Activated CD8-positive, alpha-beta memory T cell treated with anti-CD3 and anti-CD28 coated beads, Interleukin-2, amount 50 U/mL, for 1 hour (primary cell): ENCODE data around the gene IRS2.

Source experiments
- DNase-seq: peaks from one replicate; pipeline ENCODE4 v3.0.0-alpha.2; 2020; ENCODE audit errors: extremely low read depth

IRS2 gene

GRCh38 chr13:109756778-109757177, 29.6 kb downstream of the IRS2 start:
- no peak for DNase-seq

- no peak for DNase-seq
These were observed 30.4 kb downstream of the IRS2 start for GRCh38 chr13:109755997-109756396.

GRCh38 chr13:109755551-109755950, 30.8 kb downstream of the IRS2 start:
- no peak for DNase-seq

- DNase-seq = no peak
These were observed 34.9 kb downstream of the IRS2 start for GRCh38 chr13:109751477-109751876.

GRCh38 chr13:109750221-109750775, 36.1 kb downstream of the IRS2 start:
- DNase-seq = no peak

- DNase-seq = no peak
These were observed 37.0 kb downstream of the IRS2 start for GRCh38 chr13:109749365-109749764.

DNA sequence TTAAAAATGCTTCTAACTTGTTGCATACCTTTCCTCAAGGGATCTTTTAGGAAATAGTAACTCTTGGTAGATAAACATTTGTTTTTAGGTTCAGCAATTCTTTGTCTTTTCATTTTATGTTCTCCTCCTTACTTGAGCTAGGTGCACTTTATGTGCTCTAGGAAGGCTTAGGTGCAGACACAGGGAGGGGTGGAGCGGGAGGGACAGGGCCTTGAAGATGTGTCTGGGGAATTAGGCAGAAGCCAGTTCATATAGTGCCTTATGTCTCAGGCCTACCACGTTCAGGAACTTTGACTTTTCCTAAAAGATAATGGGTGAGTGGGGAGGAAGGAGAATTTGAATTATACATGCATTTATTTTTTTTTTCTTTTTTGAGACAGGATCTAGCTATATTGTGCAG, 37.7 kb downstream of the IRS2 start:
- no peak for DNase-seq

DNA sequence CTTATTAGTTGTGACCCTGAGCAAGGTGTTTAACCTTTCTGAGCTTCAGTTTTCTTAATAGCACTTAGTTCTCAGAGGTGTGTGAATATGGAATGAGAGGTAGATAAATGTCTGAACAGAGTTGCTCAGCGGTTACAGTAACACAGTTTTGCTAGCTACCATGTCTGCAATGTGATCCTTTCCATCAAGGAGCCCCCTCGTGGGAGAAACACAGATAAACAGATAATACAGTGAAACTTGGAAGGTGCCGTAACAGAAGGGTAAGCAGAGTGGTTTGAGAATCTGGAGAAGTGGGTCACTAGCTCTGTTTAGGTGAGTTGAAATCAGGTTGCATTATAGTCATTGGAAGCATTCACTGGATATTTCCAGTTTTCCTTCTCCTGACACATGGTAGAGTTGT, 38.9 kb downstream of the IRS2 start:
- DNase-seq = no peak

GRCh38 chr13:109746364-109746763, 40.0 kb downstream of the IRS2 start:
- no peak for DNase-seq

DNA sequence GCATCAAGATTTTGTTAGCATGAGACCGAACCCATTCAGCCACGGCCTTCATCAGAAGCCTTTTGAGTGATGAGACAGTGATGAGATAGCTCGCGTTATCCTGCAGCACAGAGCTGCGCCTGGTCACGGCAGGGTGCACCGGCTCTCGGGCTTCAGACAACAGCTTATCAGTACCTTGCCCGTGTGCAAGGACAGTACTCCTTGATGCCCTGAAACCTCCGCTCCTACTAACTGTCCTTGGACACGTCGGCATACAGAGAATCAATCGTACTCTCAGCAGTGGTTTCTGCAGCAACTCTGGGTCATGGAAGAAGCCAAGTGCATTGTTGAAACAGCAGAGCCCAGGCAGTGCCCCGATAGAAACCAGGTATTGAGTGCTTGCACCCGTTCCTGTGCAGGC, 40.7 kb downstream of the IRS2 start:
- no peak for DNase-seq

GRCh38 chr13:109745060-109745459, 41.3 kb downstream of the IRS2 start:
- DNase-seq = no peak

DNA sequence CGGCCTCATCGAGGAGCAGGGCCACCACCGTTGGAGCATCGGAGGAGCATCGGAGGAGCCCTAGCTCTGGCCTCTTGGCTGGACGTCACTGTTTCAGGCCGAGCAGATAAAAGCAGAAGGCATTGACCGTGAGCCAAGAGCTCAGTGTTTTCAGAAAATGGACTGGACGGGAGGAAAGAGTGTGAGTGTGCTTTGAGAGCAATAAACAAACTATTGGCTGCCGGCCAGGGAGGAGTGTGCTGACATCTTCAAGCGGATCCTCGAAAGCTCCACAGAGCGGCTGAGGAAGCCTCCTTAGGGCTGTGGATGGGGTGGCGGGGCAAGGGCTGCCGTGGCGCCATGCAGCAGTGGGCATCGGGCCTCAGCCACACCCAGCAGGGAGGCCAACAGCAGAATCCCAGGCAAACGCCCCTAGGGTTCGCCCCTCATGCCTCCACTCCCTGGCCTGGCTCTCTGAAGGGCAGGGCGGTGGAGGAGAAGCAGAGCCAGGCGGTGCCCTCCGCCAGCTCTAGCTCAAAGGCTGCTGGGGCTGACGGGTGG, 41.8 kb downstream of the IRS2 start:
- no peak for DNase-seq

GRCh38 chr13:109743706-109744453, 42.5 kb downstream of the IRS2 start:
- DNase-seq = no peak

GRCh38 chr13:109741966-109742365, 44.4 kb downstream of the IRS2 start:
- DNase-seq = no peak

DNA sequence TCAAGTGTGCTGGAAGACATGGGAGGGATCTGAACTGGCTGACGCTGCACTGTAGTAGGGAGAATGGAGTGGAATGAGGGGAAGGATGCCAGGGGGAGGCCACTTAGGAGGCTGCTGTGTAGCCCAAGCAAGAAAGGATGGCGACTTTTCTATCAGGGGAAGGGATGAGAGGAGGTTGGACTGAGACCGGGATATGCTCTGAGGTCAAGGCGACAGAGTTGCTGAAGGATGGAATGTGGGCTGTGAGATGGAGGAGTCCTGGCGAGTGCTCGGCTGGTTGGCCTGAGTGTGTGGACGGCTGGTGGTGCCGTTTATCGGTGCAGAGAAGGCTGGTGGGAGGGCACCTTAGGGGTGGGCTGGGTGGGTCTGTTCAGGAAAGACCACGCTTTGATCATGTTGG, 45.7 kb downstream of the IRS2 start:
- DNase-seq = no peak

DNA sequence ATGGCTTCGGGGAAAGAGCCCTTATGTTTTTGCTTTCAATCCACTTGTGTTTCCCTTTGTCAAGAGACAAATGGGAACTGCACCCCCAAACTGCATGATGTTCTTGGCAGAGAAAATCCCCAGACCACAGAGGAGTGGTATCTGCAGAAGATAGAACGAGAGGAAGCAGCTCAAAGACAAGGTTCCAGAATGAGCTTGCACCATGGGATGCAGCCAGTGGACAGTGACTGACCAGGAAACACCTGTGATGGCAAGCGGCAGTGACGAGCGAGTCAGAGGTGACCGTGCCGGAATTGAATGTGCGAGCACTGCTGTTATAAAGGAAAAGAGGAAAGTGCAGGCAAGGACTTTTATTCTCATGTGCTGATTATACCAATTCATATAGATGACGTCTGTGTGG, 46.3 kb downstream of the IRS2 start:
- no peak for DNase-seq

GRCh38 chr13:109738298-109738746, 48.1 kb downstream of the IRS2 start:
- DNase-seq = no peak

- no peak for DNase-seq
These were observed 48.8 kb downstream of the IRS2 start for GRCh38 chr13:109737606-109738005.

GRCh38 chr13:109737046-109737573, 49.3 kb downstream of the IRS2 start:
- no peak for DNase-seq

DNA sequence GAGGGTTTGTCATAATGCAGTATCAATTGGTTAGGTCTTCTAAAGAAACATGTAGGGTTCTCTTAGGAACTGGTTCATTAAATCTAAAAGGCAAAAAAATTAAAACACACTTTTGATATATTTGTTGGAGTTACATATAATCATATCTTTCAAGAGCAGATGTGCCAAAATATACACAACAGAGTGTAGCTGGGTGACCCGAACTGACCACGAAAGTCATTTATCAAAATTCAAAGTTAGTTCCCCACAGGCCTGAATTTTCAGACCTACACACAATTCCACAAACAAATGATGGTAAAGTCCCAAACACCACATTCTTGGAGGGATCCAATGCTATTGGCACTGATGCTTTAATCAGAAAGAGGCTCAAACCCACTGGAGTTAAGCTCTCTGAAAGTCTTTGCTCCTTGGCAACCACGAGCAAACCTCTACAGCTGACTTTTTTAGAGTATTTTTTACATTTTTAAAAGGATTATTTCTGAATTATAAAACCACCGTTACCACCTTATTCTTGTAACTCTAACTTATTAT, 50.9 kb downstream of the IRS2 start:
- no peak for DNase-seq

DNA sequence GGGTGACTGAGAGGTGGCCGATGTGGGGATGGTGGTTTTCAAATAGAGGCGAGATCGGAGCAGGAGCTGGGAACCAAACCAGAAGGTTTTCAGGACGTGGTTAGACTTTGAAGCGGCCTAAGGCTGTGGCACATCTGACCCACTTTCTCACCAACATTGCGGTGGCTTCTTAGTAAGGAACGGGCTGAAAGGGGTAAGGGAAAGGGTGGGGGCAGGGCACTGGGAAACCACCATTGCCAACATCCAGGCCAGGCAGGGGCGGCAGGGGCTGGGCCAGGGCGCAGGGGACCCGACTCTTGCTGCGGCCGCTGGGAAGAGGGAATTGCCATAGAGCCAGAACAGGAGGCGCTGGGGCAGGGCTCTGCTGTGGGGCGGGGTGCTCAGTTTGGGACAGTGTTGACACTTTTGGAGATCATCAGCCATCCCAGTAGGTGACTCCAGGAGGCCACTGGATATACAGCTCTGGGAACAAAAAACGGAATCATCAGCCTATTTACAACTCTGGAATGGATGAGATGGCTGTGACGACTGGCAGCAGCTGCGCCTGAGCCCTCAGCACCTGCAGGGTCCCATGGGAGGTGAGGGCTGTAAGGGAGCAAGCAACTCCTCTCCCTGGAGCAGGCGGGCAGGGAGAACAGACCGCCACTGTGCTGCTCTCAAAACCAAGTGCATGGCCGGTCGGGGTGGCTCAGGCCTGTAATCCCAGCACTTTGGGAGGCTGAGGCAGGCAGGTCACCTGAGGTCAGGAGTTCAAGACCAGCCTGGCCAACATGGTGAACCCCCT, 52.2 kb downstream of the IRS2 start:
- DNase-seq = no peak

DNA sequence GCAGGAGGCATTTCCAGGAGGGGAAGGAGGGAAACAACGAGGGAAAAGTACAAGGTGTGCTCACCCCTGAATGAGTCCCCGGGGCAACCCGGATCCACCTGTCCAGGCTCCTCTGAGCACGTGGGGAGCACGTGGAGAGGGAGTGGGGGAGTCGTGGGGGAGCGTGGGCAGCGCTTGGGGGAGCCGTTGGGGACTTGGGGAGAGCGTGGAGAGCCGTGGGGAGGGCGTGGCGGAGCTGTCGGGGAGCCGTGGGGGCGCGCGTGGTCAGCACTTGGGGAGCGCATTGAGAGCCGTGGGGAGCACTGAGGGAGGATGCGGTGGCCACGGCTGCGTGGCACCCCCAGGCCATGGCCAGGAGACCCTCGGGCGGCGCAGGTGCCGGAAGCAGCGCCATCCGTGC, 52.8 kb downstream of the IRS2 start:
- no peak for DNase-seq
